Measurements from ENCODE around the gene ZNF865. TPM values are rescaled to one million over a fixed set of nuclear protein-coding genes. Genes with fewer than 3 reads are reported as not detected.

ZNF865 gene
- total RNA-seq, 1 donor from 2014 or later: 1.2 TPM

DNA sequence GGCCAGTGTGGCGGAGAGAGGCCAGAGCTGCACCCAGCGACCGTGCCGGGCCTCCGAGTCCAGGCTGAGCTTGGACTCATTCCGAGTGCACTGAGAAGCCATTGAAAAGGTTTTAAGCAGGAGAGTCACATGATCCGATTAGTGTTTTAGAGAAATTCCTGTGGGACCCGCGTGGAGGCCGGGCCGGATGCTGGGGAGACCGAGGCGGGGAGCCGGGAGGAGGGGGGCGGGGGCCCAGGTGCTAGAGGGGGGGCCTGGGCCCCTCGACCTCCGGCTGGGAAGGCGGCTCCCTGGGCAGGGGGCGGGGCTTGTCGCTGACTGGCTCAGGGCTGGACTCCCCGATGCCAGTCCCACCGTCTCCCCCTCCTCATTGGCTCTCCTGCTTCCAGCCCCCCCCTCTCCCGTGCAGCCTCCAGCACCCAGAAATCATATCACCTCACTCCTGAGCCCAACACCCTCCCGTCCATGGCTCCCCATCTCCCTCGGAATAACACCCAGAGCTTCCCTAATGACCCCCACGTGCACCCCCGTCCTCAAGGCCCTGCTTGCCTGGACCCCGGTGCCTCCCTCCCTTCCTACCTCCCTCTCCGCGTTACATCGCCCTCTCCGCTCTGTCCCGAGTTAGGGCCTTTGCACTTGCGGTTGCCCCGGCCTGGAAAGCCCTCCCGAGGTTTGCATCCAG, 19.6 kb upstream of the ZNF865 start:
- DNase-seq (ENCODE audit: low spot score in 2 of 2) (peak; percentile 62 to 78), FAIRE-seq (no peak)

DNA sequence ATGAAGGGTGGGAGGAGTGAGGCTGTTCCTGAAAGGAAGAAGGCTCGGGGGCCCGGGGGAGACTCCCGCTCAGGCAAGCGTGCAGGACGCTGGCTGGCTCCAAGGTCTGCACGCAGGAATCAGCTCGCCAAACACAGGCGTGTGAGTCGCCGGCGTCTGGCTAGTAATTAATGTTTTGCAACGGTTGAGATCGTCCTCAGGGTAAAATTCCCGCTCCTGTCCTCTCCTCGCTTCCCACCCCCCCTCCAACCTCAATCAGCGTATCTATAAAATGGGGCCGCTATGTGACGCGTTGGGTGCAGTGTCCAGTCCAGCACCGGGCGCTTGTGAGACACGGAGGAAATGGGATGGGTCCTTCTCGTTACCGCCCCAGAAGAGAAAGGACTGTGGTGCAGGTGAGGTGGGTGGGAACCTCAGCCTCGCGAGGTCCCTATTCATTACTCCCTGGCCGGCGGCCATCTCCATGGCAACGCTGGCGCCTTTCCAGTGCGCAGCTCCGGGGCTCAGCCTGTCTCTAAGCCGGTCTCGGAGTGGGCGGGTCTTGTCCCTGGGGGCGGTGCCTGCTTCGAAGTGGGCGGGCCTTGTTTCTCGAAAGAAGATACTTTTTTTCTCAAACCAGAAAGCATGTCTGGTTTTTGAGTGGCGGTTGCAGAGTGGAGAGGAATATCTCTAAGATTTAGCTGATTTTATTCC, 18.3 kb upstream of the ZNF865 start:
- FAIRE-seq: no peak

DNA sequence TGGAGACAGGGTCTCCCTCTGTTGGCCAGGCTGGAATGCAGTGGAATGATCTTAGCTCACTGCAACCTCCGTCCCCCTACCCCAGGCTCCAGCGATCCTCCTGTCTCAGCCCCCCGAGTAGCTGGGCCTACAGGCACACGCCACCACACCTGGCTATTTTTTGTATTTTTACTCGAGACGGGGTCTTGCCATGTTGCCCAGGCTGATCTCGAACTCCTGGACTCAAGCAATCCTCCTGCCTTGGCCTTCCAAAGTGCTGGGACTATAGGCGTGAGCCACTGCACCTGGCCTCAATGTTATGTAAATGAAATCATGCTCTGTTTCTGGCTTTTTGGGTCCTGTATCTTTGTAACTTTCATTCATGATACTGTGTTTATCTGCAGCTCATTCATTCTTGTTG, 16.7 kb upstream of the ZNF865 start:
- FAIRE-seq: no peak
- DNase-seq (ENCODE audit: low spot score in 2 of 2): no peak

More for the DNA sequence above, 18.3 kb upstream of the ZNF865 start:
- DNase-seq (ENCODE audit: low spot score in 2 of 2): peak; percentile 86 to 96

DNA sequence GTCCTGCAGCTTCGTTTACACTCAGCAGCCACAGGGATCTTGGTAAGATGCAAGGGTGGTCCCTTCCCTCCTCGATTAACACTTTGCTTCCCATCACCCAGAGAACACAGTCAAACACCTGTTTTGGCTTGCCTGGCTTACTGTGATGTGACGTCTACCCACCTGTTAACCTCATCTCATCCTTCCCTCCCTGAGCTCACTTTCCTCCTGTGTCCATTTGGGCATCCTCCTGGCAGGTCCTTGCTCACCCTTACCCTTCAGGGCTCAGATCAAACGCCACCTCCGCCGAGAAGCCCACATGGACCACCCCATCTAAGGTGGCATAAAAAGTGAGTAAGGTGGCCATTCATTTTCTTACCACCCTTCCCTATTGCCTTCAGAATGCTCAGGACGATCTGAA, 15.3 kb upstream of the ZNF865 start:
- FAIRE-seq (no peak), DNase-seq (ENCODE audit: low spot score in 2 of 2) (no peak)

DNA sequence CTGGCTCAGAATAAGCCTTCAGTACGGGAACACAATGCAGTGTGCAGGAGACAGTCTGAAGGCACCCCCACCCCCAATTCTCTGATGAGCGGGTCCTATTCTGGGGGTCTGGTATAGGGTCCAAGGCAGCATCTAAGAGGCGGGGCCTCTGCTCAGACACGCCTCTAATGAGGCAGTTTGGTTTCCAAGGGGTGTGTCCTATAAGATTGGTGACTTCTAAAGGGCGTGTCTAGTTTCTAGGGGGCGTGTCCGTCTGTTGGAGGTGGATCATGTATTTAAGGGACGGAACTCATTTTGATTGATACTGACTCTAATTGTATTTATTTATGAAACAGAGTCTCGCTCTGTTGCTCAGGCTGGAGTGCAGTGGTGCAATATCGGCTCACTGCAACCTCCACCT, 14.8 kb upstream of the ZNF865 start:
- no peak for DNase-seq (ENCODE audit: low spot score in 2 of 2)
- no peak for FAIRE-seq

DNA sequence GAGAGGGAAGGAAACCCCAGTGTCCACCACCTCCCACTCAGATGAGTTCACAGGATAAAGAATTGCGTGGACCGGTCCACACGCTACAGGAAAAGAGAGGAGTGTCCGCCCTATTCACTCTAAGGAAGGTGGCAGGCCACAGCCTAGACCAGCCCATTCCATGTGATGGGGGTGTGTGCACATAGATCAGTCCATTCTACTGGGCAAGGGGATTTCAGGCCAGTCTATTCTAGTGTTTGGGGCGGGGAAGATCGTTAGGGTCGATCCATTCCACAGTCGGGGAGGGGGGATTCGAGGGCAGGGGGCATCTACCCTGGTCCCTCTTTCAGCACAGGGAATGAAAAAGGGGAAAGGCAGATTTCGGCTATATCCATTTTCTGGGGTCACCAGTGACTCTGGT, 13.9 kb upstream of the ZNF865 start:
- DNase-seq (ENCODE audit: low spot score in 2 of 2): no peak
- no peak for FAIRE-seq

DNA sequence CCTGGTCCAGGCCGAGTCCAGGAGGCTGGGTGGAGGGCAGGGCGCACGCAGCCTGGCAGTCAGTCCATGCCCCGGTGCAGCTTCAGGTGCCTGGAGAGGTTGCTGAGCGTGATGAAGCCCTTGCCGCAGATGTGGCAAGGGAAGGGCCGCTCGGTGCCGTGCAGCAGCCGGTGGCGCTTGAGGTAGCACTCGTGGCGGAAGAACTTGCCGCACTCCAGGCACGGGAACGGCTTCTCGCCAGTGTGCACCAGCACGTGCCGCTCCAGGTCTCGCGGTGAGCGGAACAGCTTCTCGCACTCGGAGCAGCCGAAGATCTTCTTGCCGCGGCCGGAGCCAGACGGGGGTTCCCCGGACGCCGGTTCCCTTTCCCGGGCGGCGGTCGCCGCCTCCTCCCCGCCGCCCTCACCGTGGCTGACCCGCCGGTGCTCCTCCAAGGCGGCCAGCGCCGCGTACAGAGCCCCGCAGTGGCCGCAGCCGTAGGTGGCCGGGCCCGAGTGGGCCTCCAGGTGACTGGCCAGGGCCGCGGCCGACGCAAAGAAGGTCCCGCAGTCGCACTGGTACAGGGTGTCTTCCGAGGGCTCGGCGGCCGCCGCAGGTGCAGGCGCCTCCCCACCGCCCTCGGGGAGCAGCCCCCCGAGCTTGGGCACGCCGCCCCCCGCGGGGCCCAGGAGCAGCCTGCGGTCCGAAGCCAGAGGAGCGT, 12.9 kb upstream of the ZNF865 start:
- no peak for FAIRE-seq

DNA sequence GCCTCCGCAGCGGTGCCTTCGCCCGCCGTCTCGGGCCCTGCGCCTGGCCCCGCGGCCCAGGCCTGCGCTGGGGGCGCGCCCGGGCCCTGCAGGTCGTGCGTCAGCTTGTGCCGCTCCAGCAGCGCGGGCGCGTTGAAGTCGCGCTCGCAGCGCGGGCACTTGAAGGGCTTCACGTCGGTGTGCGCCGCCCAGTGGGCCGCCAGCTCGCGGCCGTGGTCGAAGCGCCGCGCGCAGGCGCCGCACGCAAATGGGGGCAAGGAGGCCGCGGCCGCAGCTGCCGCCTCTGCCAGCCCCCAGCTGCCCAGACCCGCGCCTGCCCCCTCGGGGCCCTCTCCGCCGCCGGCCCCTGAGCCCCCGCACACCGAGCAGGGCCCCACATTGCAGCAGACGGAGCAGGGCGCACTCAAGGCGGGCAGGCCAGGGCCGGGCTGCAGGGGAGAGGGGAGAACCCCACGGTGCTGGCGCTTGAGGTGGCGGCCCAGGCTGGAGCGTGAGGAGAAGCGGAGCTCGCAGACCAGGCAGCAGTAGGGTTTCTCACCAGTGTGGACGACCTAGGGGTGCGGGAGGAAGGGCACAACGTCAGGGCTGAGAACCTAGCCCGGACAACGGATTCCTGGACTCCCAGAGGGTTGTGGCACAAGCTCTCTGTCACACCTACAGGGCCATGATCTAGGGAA, 12.2 kb upstream of the ZNF865 start:
- no peak for FAIRE-seq

More for the DNA sequence above, 12.9 kb upstream of the ZNF865 start:
- DNase-seq (ENCODE audit: low spot score in 2 of 2): no peak

DNA sequence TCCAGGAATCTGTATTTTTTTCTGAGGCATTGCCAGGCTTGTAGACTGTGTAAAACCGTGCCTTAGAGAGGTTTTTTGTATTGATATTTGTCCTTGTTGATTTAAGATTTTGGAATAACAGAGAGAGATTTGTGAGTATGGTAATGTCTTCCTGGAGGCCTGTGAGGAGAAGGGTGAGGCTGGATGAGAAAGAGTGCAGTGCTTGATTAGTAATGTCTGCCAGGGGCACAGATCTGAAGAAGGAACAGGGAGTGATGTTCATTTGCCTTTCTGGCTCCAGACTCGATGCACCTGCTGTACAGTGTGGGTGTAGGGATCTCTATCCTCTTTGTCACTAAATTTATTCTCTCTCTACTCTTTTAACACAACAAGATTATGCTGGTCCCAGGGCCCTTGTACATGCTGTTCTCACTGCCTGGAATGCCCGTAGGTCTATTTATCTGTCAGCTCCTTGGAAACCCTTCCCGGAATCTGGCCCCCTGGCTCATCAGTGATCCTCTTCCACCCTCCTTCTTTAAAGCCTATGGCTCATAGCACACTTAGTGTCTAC, 10.4 kb upstream of the ZNF865 start:
- FAIRE-seq (no peak), DNase-seq (ENCODE audit: low spot score in 2 of 2) (no peak)

More for the DNA sequence above, 12.2 kb upstream of the ZNF865 start:
- DNase-seq (ENCODE audit: low spot score in 2 of 2): no peak

DNA sequence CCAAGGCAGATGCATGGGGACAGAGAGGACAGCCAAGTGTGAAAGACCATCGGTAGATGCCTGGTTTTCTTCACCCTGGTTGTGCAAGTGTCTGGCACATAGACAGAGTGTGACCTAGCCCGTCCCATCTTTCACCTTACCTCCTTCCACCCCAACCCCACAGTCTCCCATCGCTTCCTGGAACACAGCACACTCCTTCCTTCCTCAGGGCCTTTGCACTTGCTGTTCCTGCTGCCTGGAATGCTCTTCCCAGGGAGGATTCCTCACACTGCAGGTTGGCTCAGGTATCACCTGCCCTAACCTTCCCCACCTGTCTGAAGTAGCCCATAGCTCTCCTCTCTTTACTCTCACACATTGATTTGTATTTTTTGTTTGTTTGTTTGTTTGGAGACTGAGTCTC, 9.1 kb upstream of the ZNF865 start:
- DNase-seq (ENCODE audit: low spot score in 2 of 2) (no peak), FAIRE-seq (no peak)

DNA sequence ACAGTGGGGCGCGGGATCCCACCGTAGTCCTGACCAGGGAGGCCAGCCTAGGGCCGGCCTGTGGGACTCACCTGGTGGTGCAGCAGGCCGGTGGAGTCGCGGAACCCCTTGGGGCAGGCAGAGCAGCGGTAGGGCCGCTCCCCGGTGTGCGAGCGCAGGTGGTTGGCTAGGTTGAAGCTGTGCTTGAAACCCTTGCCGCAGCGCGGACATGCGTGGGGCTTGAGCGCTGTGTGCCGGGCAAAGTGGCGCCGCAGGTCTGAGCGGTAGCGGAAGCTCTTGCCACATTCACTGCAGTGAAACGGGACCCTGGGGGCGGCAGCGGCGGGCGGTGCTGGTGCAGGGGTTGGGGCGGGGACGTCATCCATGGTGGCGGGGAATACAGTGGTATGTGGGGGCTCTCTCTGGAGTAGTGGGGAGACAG, 7.9 kb upstream of the ZNF865 start:
- FAIRE-seq: no peak
- no peak for DNase-seq (ENCODE audit: low spot score in 2 of 2)

DNA sequence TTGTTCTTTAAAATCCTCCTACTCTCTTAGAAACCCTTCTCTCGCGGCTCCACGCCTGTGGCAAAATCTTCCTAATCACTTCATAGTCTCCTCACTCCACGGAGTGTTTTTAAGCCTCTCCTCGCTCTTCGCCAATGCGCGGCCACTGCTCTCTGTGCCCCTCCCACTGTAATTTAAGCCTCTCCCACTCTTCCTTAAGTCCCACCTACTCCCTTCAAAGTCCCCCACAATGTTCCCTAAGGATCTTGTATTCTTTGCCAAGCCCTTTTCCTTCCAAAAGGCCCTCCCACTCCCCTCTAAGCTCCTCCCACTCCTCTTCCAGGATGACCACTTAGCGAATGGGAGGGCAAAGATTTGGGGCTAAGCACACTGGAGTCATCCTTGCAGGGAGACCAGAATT, 7.4 kb upstream of the ZNF865 start:
- DNase-seq (ENCODE audit: low spot score in 2 of 2): no peak
- FAIRE-seq: no peak

DNA sequence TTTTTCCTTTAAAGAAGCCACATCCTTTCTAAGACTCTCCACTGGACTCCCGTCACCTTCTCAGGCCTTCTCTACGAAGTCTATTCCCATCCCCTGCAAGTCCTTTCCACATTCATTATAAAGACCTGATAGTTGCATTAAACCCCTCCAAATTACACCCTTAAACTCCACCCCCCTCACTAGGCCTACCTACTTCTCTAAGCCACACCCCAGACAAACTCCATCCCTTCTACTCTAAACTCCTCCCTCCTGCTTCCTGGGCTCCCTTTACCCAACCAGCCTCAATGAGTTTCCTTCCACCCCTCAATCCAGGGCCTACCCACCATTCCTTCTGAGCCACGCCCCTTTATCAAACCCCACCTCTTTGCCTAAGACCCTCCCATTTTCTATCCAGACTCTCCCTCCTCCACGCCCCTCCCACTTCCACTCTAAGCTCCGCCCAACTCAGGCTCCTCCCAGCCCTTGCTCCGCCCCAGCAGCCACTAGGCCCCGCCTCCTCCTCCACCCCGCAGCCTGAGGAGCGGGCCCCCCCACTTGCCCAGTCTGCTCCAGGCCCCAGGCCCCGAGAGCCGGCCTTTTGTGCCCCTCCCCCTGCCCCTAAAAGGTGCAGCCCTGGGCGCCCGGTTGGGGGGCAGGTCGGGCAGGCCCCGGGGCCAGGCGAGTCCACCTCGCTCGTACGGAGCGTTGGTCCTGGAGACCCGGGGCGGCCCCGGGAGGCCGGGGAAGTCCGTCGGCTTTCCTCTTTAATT, 6.6 kb upstream of the ZNF865 start:
- peak; percentile 85 to 90 for DNase-seq (ENCODE audit: low spot score in 2 of 2)
- no peak for FAIRE-seq

DNA sequence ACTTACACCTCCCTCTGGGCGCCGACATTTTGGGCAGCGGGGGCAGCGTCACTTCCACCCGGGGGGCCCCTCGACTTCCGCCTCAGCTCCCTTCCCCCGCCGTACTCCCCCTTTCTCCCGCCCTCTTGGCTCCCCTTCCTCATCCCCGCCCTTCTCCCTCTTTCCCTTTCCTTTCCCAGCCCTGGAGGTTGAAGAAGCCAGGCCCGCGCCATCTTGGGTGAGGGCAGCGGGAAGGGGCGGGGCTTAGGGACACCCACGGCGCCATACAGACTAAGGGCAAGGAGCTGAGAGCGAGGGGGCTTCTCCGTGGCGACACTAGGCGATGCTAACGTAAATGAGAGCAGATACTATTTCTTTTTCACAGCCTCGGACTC, 6.0 kb upstream of the ZNF865 start, which contains the start of gene FIZ1:
FIZ1 (minus strand) TSS at position 50 of the 374 bp plus-strand sequence. CDS start 1,652 bp downstream, outside the sequence.
- no peak for FAIRE-seq

DNA sequence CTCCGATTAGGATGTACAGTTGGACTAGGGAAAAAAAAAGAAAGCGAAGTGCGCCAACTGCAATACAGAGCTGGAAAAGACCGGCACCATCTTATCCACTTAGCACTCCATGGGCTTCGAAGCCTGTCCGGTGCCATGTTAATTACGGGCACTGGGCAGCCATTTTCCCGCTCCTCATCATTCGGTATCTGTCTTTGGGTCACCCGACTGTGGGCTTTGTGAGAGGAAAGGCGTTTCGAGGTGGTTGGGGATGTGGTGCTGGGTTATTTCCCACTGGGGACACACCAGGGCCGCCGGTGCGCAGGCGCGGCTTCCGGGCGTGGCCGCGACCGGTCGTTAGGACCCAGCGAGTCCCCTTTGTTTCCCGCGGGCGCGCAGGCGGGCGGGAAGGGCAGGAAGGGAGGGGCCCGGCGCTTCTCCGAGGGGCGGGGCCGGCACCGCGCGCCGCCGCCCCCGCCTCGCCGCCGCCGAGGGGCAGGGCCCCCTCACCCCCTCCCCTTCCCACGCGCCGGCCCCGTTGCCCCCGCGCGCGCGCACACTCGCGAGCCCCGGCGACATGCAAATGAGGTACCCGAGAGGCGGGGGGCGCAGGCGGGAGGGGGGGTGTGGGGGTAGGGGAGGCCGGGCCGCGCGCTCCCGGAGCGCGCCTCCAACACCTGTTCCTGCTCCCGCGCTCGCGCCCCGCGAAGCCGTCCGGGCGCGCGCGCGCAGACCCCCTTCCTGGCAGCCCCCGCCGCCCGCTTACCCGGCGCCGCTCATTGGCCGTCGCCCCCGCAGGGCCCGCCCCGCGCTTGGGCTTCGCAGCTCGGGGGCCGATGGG, 5.4 kb upstream of the ZNF865 start, which contains the start of gene ZNF524:
ZNF524 (plus strand) TSS at position 447 of the 820 bp plus-strand sequence. CDS start 1,825 bp downstream, outside the sequence.
- FAIRE-seq: no peak

More for the DNA sequence above, 6.0 kb upstream of the ZNF865 start, which contains the start of gene FIZ1:
- peak; percentile 90 to 95 for DNase-seq (ENCODE audit: low spot score in 2 of 2)

DNA sequence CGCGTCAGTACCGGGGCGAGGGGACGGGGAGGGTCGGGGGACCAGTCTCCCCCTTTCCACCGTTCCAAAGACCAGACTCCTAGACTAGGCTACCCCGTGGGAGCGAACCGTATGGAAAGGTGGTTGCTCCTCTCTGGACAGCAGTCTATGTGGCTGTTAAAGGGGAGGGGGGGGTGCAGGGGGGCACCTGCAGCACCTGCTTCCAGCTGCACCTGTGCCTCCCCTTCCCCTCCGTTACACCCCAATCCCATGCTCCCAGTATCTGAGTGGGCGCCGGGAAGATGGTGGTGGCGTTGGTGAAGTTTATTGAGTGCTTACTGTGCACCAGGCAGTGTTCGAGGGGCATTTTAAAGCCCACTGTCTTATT, 4.8 kb upstream of the ZNF865 start:
- no peak for FAIRE-seq

More for the DNA sequence above, 5.4 kb upstream of the ZNF865 start, which contains the start of gene ZNF524:
- DNase-seq (ENCODE audit: low spot score in 2 of 2): peak; percentile 93 to 97

DNA sequence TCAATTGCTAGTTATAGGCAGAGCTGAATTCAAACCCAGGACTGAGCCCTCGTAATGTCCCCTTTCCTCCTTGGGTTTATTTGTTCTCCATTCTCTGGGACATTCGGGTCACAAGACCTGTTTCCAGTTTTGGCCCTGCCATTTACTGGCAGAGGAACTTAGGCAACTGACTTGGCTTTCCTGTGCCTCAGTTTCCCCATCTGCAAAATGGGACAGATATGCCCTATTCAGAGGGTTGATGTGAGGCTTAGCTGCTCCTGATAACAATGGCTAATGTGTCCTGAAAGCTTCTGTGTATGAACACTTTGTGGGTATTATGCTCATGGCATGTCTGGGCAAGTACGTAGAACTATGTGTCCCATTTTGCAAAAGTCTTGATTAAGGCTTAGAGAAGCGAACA, 4.4 kb upstream of the ZNF865 start:
- no peak for FAIRE-seq
- DNase-seq (ENCODE audit: low spot score in 2 of 2): no peak

More for the DNA sequence above, 4.8 kb upstream of the ZNF865 start:
- DNase-seq (ENCODE audit: low spot score in 2 of 2): no peak

DNA sequence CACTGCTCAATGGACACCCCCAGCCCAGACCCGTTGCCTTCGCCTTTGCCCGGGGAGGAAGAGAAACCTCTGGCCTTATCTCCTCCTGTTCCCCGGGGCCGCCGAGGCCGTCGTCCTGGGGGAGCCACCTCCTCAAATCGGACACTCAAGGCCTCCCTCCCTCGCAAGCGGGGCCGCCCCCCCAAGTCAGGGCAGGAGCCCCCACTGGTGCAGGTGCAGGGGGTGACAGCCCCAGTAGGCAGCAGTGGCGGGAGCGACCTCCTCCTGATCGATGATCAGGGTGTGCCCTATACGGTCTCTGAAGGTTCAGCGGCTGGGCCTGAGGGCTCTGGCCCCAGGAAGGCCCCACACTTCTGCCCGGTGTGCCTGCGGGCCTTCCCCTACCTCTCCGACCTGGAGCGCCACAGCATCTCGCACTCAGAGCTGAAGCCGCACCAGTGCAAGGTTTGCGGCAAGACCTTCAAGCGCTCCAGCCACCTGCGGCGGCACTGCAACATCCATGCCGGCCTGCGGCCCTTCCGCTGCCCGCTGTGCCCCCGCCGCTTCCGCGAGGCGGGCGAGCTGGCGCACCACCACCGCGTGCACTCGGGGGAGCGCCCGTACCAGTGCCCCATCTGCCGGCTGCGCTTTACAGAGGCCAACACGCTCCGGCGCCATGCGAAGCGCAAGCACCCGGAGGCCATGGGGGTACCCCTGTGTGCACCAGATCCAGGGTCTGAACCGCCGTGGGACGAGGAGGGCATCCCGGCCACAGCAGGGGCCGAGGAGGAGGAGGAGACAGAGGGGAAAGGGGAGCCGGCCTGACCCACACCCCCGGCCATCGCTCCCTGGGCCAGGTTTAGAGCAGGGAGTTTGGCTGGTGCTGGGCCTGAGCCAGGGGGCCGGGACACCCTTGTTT, 3.1 kb upstream of the ZNF865 start:
- FAIRE-seq: no peak
- DNase-seq (ENCODE audit: low spot score in 2 of 2): no peak

Measured in frontal cortex (tissue), 4 donors.